Eye (tissue), 1 donor: ENCODE data around the gene PATJ.
"Not testable (repeated sequence)": the region's sequence is repeated elsewhere in the genome, so short reads cannot be mapped to it uniquely, and the experiment has no call there.

Experiments
- DNase-seq: peaks from one replicate; pipeline ENCODE4 v3.0.0-alpha.2; 2015

Gene PATJ

GRCh38 chr1:61953790-61954150, 211.5 kb downstream of the PATJ start:
- no peak for DNase-seq

- no peak for DNase-seq
Observed at GRCh38 chr1:61955261-61955660, 213.0 kb downstream of the PATJ start.

- no peak for DNase-seq
Observed at GRCh38 chr1:61956016-61956645, 213.9 kb downstream of the PATJ start.

- DNase-seq = no peak
Observed at GRCh38 chr1:61956784-61957183, 214.5 kb downstream of the PATJ start.

GRCh38 chr1:61961009-61961408, 218.7 kb downstream of the PATJ start:
- DNase-seq = no peak

GRCh38 chr1:61962631-61963030, 220.4 kb downstream of the PATJ start:
- DNase-seq = no peak

- DNase-seq = not testable (repeated sequence)
Observed at GRCh38 chr1:61966450-61967225, 224.4 kb downstream of the PATJ start.

- DNase-seq = no peak
Observed at GRCh38 chr1:61967750-61968149, 225.5 kb downstream of the PATJ start.

- no peak for DNase-seq
Observed at GRCh38 chr1:61968869-61969268, 226.6 kb downstream of the PATJ start.

GRCh38 chr1:61973100-61973837, 231.0 kb downstream of the PATJ start:
- no peak for DNase-seq

- DNase-seq = no peak
Observed at GRCh38 chr1:61975638-61976037, 233.4 kb downstream of the PATJ start.

- no peak for DNase-seq
Observed at GRCh38 chr1:61976566-61976965, 234.3 kb downstream of the PATJ start.

- DNase-seq = peak; percentile 14
Observed at GRCh38 chr1:61978796-61979195, 236.5 kb downstream of the PATJ start.

- no peak for DNase-seq
Observed at GRCh38 chr1:61979729-61980128, 237.4 kb downstream of the PATJ start.

GRCh38 chr1:61980561-61980960, 238.3 kb downstream of the PATJ start:
- peak; percentile 48 for DNase-seq

GRCh38 chr1:61981870-61982660, 239.8 kb downstream of the PATJ start:
- DNase-seq = no peak

- no peak for DNase-seq
Observed at GRCh38 chr1:61983236-61983635, 241.0 kb downstream of the PATJ start.

GRCh38 chr1:61992257-61992656, 250.0 kb downstream of the PATJ start:
- no peak for DNase-seq

GRCh38 chr1:61993331-61993961, 251.2 kb downstream of the PATJ start:
- DNase-seq = no peak

GRCh38 chr1:61995641-61996040, 253.4 kb downstream of the PATJ start:
- DNase-seq = peak; percentile 14

GRCh38 chr1:61997123-61997522, 254.8 kb downstream of the PATJ start:
- no peak for DNase-seq

GRCh38 chr1:62003777-62004176, 261.5 kb downstream of the PATJ start:
- no peak for DNase-seq

GRCh38 chr1:62006690-62007089, 264.4 kb downstream of the PATJ start:
- DNase-seq = no peak
